ENCODE data around the gene AVEN. TPM values are rescaled to one million over a fixed set of nuclear protein-coding genes. Genes with fewer than 3 reads are reported as not detected.
A peak's percentile ranks its signal among the peaks of the same experiment; 100 is the strongest.

AVEN gene, protein sequence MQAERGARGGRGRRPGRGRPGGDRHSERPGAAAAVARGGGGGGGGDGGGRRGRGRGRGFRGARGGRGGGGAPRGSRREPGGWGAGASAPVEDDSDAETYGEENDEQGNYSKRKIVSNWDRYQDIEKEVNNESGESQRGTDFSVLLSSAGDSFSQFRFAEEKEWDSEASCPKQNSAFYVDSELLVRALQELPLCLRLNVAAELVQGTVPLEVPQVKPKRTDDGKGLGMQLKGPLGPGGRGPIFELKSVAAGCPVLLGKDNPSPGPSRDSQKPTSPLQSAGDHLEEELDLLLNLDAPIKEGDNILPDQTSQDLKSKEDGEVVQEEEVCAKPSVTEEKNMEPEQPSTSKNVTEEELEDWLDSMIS
- 10 to 100 TPM; 17.0 to 27.4 TPM for total RNA-seq

GRCh38 chr15:34038871-34039789 is at the start of gene AVEN:
TSS of gene AVEN (minus strand) at chr15:34039204. CDS start at chr15:34039046, 158 bp downstream.
- Mint-ChIP-seq H3K4me3 (peak within 1 kb of the TSS; percentile 83), H3K27me3 (no peaks in the 10 kb centered on the region), H3K36me3 (no peaks in the 10 kb centered on the region), H3K27ac (peak within 1 kb of the TSS; percentile 76 to 85), H3K9me3 (no peaks in the 10 kb centered on the region), H3K4me1 (ENCODE audit: low read depth in 2 of 2) (peaks cover 13 to 21% of the 10 kb centered on the region in 2 donors)
- peak; percentile 84 for DNase-seq (ENCODE audit: low spot score)
- peak; percentile 85 to 86 for ATAC-seq

DNA sequence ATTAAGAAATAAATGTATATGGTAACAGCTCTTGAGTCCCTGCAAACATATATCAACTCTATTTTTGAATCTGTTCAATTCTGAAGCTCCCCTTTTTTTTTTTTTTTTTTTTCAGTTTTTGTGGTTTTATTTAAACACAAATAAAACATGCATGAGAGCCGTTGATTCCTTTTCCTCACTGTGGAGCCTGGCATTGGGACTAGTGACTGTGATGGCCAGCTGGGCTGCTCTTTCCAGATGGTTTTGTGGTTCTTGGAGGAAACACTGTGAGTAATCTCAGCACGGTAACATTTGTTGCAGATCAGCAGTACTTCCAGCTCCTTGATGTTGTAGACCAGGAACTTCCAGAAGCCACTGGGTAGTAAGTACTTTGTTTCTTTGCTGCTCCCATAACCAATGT is 46.7 kb upstream of the AVEN start:
- Mint-ChIP-seq H3K9me3 (no peaks in the 10 kb centered on the region), H3K27me3 (no peaks in the 10 kb centered on the region), H3K4me3 (no peak overlapping the region), H3K27ac (no peak overlapping the region), H3K36me3 (peaks cover 4% of the 10 kb centered on the region), H3K4me1 (ENCODE audit: low read depth in 2 of 2) (no peaks in the 10 kb centered on the region)
- ATAC-seq (no peak), DNase-seq (ENCODE audit: low spot score) (no peak)

- no peaks in the 10 kb centered on the region for H3K27me3 Mint-ChIP-seq
- DNase-seq (ENCODE audit: low spot score) = no peak
- H3K4me1 Mint-ChIP-seq (ENCODE audit: low read depth in 2 of 2) = no peaks in the 10 kb centered on the region
- H3K9me3 Mint-ChIP-seq = no peaks in the 10 kb centered on the region
- peaks cover 4% of the 10 kb centered on the region for H3K36me3 Mint-ChIP-seq
- no peak overlapping the region for H3K4me3 Mint-ChIP-seq
- H3K27ac Mint-ChIP-seq = no peak overlapping the region
- ATAC-seq = no peak
Measured at GRCh38 chr15:34084086-34084485, 45.1 kb upstream of the AVEN start.

- no peak overlapping the region for H3K27ac Mint-ChIP-seq
- no peaks in the 10 kb centered on the region for H3K9me3 Mint-ChIP-seq
- ATAC-seq (no peak), DNase-seq (ENCODE audit: low spot score) (no peak)
- peaks cover 4% of the 10 kb centered on the region for H3K36me3 Mint-ChIP-seq
- H3K4me3 Mint-ChIP-seq = no peak overlapping the region
- no peaks in the 10 kb centered on the region for H3K27me3 Mint-ChIP-seq
- no peaks in the 10 kb centered on the region for H3K4me1 Mint-ChIP-seq (ENCODE audit: low read depth in 2 of 2)
Measured at GRCh38 chr15:34079904-34080303, 40.9 kb upstream of the AVEN start.

- H3K4me3 Mint-ChIP-seq = no peak overlapping the region
- H3K27ac Mint-ChIP-seq = no peak overlapping the region
Measured at GRCh38 chr15:34078900-34079299, 39.9 kb upstream of the AVEN start.

GRCh38 chr15:34076785-34077184 is 37.8 kb upstream of the AVEN start:
- no peak overlapping the region for H3K27ac Mint-ChIP-seq
- H3K9me3 Mint-ChIP-seq = no peaks in the 10 kb centered on the region
- no peak overlapping the region for H3K4me3 Mint-ChIP-seq
- no peak for DNase-seq (ENCODE audit: low spot score)
- H3K27me3 Mint-ChIP-seq = no peaks in the 10 kb centered on the region
- ATAC-seq = no peak
- H3K4me1 Mint-ChIP-seq (ENCODE audit: low read depth in 2 of 2) = no peaks in the 10 kb centered on the region
- no peaks in the 10 kb centered on the region for H3K36me3 Mint-ChIP-seq

More at GRCh38 chr15:34078900-34079299, 39.9 kb upstream of the AVEN start:
- H3K36me3 Mint-ChIP-seq = no peaks in the 10 kb centered on the region
- ATAC-seq (no peak), DNase-seq (ENCODE audit: low spot score) (no peak)
- H3K9me3 Mint-ChIP-seq = no peaks in the 10 kb centered on the region
- no peaks in the 10 kb centered on the region for H3K27me3 Mint-ChIP-seq
- H3K4me1 Mint-ChIP-seq (ENCODE audit: low read depth in 2 of 2) = no peaks in the 10 kb centered on the region

DNA sequence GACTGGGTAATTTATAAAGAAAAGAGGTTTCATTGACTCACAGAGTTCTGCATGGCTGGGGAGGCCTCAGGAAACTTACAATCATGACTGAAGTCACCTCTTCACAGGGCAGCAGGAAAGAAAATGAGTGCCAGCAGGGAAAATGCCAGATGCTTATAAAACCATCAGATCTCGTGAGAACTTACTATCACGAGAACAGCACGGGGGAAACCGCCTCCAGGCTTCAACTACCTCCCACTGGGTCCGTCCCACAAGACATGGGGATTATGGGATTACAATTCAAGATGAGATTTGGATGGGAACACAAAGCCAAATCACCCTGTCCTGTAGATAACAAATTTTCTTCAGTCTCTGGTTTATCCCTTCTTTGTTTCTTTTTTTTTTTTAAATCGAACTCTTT is 31.0 kb upstream of the AVEN start:
- no peak for ATAC-seq
- H3K27me3 Mint-ChIP-seq = no peaks in the 10 kb centered on the region

DNA sequence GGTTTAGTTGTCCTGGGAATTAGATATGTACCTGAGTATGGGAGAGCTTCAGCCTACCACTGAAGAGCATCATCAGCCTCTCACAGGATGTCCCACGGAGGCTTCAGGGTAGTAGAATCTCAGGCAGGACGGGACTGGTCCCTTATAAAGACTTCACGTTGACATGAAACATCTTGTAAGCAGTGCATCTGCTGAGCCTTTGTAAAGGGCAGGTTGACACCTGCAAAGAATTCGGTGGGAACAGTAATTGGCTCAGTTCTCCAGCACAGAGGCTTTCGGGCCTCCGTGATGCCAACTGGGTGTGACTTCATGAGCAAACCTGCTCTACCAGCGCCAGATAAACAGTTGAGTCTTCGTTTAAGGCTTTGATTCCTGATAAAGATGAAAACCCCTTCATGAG is 26.9 kb upstream of the AVEN start:
- Mint-ChIP-seq H3K9me3 (no peaks in the 10 kb centered on the region), H3K4me3 (no peak overlapping the region), H3K36me3 (no peaks in the 10 kb centered on the region), H3K4me1 (ENCODE audit: low read depth in 2 of 2) (peaks cover 4 to 6% of the 10 kb centered on the region in 2 donors), H3K27ac (no peak overlapping the region), H3K27me3 (no peaks in the 10 kb centered on the region)
- ATAC-seq (no peak), DNase-seq (ENCODE audit: low spot score) (no peak)

More for the DNA sequence above, 31.0 kb upstream of the AVEN start:
- no peak overlapping the region for H3K27ac Mint-ChIP-seq
- H3K4me3 Mint-ChIP-seq = no peak overlapping the region
- H3K9me3 Mint-ChIP-seq = no peaks in the 10 kb centered on the region
- DNase-seq (ENCODE audit: low spot score) = no peak
- H3K36me3 Mint-ChIP-seq = no peaks in the 10 kb centered on the region
- H3K4me1 Mint-ChIP-seq (ENCODE audit: low read depth in 2 of 2) = no peaks in the 10 kb centered on the region

DNA sequence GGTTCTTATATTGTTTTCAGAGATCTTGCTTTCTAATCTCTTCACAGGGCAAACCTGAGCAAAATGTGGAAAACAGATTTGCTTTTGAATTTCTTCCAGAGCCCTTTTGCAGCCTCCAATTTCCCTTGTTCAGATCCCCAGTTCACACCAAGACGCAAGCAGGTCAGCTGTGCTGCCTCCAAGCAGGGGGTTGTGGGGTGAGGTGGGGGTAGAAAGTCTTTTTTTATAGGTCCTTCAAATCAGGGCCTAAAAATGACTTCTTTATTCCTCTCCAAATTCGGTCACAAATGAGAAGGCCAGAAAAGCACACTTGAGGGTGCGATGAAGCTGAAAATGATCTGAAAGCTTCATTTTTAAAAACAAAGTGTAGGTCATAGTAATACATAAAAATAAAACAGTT is 26.3 kb upstream of the AVEN start:
- no peak overlapping the region for H3K27ac Mint-ChIP-seq
- no peak for ATAC-seq
- H3K4me3 Mint-ChIP-seq = no peak overlapping the region
- no peaks in the 10 kb centered on the region for H3K36me3 Mint-ChIP-seq
- H3K4me1 Mint-ChIP-seq (ENCODE audit: low read depth in 2 of 2) = peaks cover 4 to 6% of the 10 kb centered on the region in 2 donors
- H3K27me3 Mint-ChIP-seq = no peaks in the 10 kb centered on the region
- H3K9me3 Mint-ChIP-seq = no peaks in the 10 kb centered on the region
- no peak for DNase-seq (ENCODE audit: low spot score)

GRCh38 chr15:34064438-34064837 is 25.4 kb upstream of the AVEN start:
- no peak for ATAC-seq
- Mint-ChIP-seq H3K27me3 (no peaks in the 10 kb centered on the region), H3K27ac (no peak overlapping the region), H3K4me3 (no peak overlapping the region), H3K9me3 (no peaks in the 10 kb centered on the region), H3K4me1 (ENCODE audit: low read depth in 2 of 2) (peaks cover 4 to 6% of the 10 kb centered on the region in 2 donors), H3K36me3 (no peaks in the 10 kb centered on the region)
- no peak for DNase-seq (ENCODE audit: low spot score)

GRCh38 chr15:34059946-34060345 is 20.9 kb upstream of the AVEN start:
- H3K27me3 Mint-ChIP-seq = no peaks in the 10 kb centered on the region
- no peak for ATAC-seq
- no peaks in the 10 kb centered on the region for H3K9me3 Mint-ChIP-seq
- H3K4me3 Mint-ChIP-seq = no peak overlapping the region
- peaks cover 4 to 6% of the 10 kb centered on the region in 2 donors for H3K4me1 Mint-ChIP-seq (ENCODE audit: low read depth in 2 of 2)
- no peak overlapping the region for H3K27ac Mint-ChIP-seq
- no peak for DNase-seq (ENCODE audit: low spot score)
- no peaks in the 10 kb centered on the region for H3K36me3 Mint-ChIP-seq

DNA sequence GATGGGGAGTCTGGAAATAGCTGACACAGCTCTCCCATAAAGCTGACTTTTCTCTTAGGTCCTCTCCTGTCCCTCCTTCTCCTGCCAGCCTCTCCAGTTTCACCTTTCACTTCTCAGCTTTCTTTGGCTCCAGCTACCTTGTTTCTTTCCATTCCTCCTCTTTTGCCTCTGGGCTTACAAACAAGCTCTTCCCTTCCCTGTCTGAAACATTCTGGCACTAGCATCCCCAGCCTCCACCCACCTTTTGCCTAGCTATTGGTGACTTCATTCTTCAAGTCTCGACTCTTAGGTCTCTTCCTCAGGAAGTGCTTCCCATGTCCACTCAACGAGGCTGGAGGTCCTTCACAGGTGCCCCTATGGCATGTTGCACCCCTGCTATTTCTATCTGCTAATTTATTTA is 20.5 kb upstream of the AVEN start:
- Mint-ChIP-seq H3K4me1 (ENCODE audit: low read depth in 2 of 2) (peaks cover 4 to 6% of the 10 kb centered on the region in 2 donors), H3K9me3 (no peaks in the 10 kb centered on the region), H3K27me3 (no peaks in the 10 kb centered on the region), H3K36me3 (no peaks in the 10 kb centered on the region), H3K27ac (no peak overlapping the region), H3K4me3 (no peak overlapping the region)
- DNase-seq (ENCODE audit: low spot score) (no peak), ATAC-seq (no peak)

DNA sequence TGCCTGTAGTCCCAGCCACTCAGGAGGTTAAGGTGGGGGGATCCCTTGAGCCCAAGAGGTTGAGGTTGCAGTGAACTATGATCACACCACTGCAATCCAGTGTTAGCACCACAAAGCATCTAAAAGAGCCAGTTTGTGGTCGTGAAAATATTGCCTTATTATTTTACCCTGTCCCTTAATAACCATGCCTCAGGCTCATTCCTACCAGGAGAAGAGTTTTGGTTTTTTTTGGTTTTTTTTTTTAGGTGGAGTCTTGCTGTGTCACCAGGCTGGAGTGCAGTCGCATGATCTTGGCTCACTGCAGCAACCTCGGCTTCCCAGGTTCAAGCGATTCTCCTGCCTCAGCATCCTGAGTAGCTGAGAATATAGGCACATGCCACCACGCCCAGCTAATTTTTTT is 17.9 kb upstream of the AVEN start:
- no peaks in the 10 kb centered on the region for H3K27me3 Mint-ChIP-seq
- DNase-seq (ENCODE audit: low spot score) (no peak), ATAC-seq (no peak)
- peaks cover 6% of the 10 kb centered on the region for H3K36me3 Mint-ChIP-seq
- H3K4me3 Mint-ChIP-seq = no peak overlapping the region
- H3K27ac Mint-ChIP-seq = no peak overlapping the region
- peaks cover 2 to 3% of the 10 kb centered on the region in 2 donors for H3K4me1 Mint-ChIP-seq (ENCODE audit: low read depth in 2 of 2)
- no peaks in the 10 kb centered on the region for H3K9me3 Mint-ChIP-seq

Measured in natural killer cell treated with Interleukin-12 subunit alpha and Interleukin-12 subunit beta and Interleukin-15 and Interleukin-18, amount 100 ng/mL, for 72 hours (primary cell).